Panc1 (cell line): ENCODE results near the gene CYBA. TPM values are rescaled to one million over a fixed set of nuclear protein-coding genes. Genes with fewer than 3 reads are reported as not detected.

Experiments used
- ATAC-seq: fragments of 200-7000 bp; cut with Tn5 transposase; 2 replicates; pipeline ENCODE4 v1.9.1; 2020; ENCODE audit warnings: mild to moderate bottlenecking, moderate library complexity
- BruUV-seq: library from RNA; stranded (reverse); fragments of 400-500 nt; replicated peaks from 2 replicates; lab custom pipeline; 2021; lab: Mats Ljungman, UMichigan
- CTCF ChIA-PET: fragments of 300-600 bp; sonication (Branson Sonifier 250); formaldehyde crosslinking; loops from one replicate; lab custom pipeline; 2022; ENCODE audit warnings: antibody characterized with exemption; lab: Charles Lee
- POLR2A ChIA-PET: fragments of 300-600 bp; sonication (Branson Sonifier 250); formaldehyde crosslinking; loops from one replicate; lab custom pipeline; 2022; ENCODE audit warnings: antibody characterized with exemption; lab: Charles Lee
- DNase-seq: peaks from one replicate; pipeline ENCODE4 v3.0.0-alpha.2; 2010; ENCODE audit warnings: low read depth, low spot score
- H3K27ac ChIP-seq: 2 replicates; pipeline ENCODE4 v1.5.1; 2011; ENCODE audit warnings: mild to moderate bottlenecking, low read length, inconsistent platforms
- H3K27me3 ChIP-seq: fragments of 200-500 bp; sonication (Bioruptor generic); 2 replicates; pipeline ENCODE4 v1.6.0; 2014; ENCODE audit warnings: low read length, inconsistent platforms; ENCODE audit not compliant: control insufficient read depth, insufficient read depth
- H3K36me3 ChIP-seq: fragments of 200-500 bp; sonication (Bioruptor generic); 2 replicates; pipeline ENCODE4 v1.5.1; 2014; ENCODE audit warnings: inconsistent platforms, mild to moderate bottlenecking, low read length, moderate library complexity; ENCODE audit not compliant: control insufficient read depth, insufficient read depth
- H3K4me1 ChIP-seq: 2 replicates; pipeline ENCODE4 v1.5.1; 2011; ENCODE audit warnings: inconsistent platforms, mild to moderate bottlenecking, low read length, moderate library complexity; ENCODE audit not compliant: control insufficient read depth, insufficient read depth
- H3K4me3 ChIP-seq, 2 experiments: 2 replicates each; pipeline ENCODE4 v1.5.1; 2011 to 2012; ENCODE audit warnings: low read depth in 2 of 2, low read length in 2 of 2, mild to moderate bottlenecking in 2 of 2, inconsistent platforms in 1 of 2, moderate library complexity in 1 of 2
- H3K9me3 ChIP-seq: fragments of 200-500 bp; sonication (Bioruptor generic); 2 replicates; pipeline ENCODE4 v1.5.1; 2014; ENCODE audit warnings: low read depth, mild to moderate bottlenecking, inconsistent platforms, low read length, moderate library complexity; ENCODE audit not compliant: control insufficient read depth, insufficient read depth
- POLR2AphosphoS5 ChIP-seq: IDR thresholded peaks from 2 replicates; pipeline ENCODE4 v1.6.1; 2012; ENCODE audit warnings: mild to moderate bottlenecking, low read depth, low read length, moderate library complexity
- SIN3A ChIP-seq: IDR thresholded peaks from 2 replicates; pipeline ENCODE4 v1.6.1; 2012; ENCODE audit warnings: low read depth, mild to moderate bottlenecking, low read length, moderate library complexity, borderline replicate concordance; ENCODE audit not compliant: insufficient read depth
- TCF7L2 ChIP-seq: IDR thresholded peaks from 2 replicates; pipeline ENCODE4 v1.6.1; 2011; ENCODE audit warnings: mild to moderate bottlenecking, low read depth, low read length, inconsistent platforms
- in situ Hi-C: cut with HindIII; loops from 2 replicates; pipeline ENCODE4 v1.10.0; 2016; ENCODE audit warnings: low sequenced_read_pairs, low pct_unique_long_range_greater_than_20kb
- intact Hi-C: fragments of 100-400 bp; cut with micrococcal nuclease; formaldehyde crosslinking; loops from one replicate; pipeline ENCODE4 v1.10.0; 2022; ENCODE audit not compliant: unreplicated experiment
- total RNA-seq: library from RNA; stranded (reverse); gene quantifications from one replicate; pipeline ENCODE4 v1.2.1, GENCODE V29; 2021; ENCODE audit not compliant: unreplicated experiment
- TF ChIP-seq, protein P1 (sequence below), 2 experiments: IDR thresholded peaks; 2 replicates each; pipeline ENCODE4 v1.6.1; 2011 to 2012; ENCODE audit warnings: low read depth in 2 of 2, control low read depth in 1 of 2, low read length in 1 of 2, mild to moderate bottlenecking in 1 of 2, moderate library complexity in 1 of 2; ENCODE audit not compliant: insufficient read depth in 1 of 2
- TF ChIP-seq, protein P2 (sequence below): fragments of 450-650 bp; IDR thresholded peaks from 2 replicates; pipeline ENCODE4 v1.5.1; 2017; ENCODE audit warnings: mild to moderate bottlenecking

CYBA gene
- total RNA-seq, 1 experiment from 2014 or later = 233 TPM

DNA sequence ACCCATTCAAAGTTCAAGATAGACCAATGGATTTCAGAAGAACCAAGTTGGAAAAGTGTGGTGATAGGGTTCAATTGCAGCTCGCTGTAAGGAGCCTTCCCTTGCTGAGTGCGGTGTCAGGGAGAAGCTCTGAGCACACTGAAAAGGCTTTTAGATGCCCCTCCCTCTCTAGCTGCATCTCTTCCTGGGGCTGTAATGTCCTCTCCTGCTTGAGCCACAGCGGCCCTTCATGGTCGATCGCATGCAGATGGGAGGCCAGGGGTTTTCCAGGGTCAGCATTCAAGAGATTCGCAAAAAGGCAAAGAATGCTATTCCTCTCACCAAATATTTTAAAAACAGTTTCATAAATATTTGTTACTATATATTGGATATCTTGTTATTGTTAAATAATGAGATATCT is 56.9 kb downstream of the CYBA start:
- H3K27me3 ChIP-seq = no peaks in the 10 kb centered on the region
- ChIA-PET POLR2A (interaction anchor here (0.5 kb wide), 1 partner anchor 10 kb away, joined by 7 read pairs; no protein-coding TSS in a partner anchor), CTCF (no interaction called here)
- no peaks in the 10 kb centered on the region for H3K9me3 ChIP-seq
- in situ Hi-C loops (no loop called here), intact Hi-C loops (no loop called here)
- ATAC-seq = no peak
- H3K36me3 ChIP-seq = peaks cover 2% of the 10 kb centered on the region; the same call in 1 of the 2 replicates
- no peaks in the 10 kb centered on the region for H3K4me1 ChIP-seq
- DNase-seq = no peak
- no peak overlapping the region for H3K4me3 ChIP-seq
- TF ChIP-seq, protein P1, sequence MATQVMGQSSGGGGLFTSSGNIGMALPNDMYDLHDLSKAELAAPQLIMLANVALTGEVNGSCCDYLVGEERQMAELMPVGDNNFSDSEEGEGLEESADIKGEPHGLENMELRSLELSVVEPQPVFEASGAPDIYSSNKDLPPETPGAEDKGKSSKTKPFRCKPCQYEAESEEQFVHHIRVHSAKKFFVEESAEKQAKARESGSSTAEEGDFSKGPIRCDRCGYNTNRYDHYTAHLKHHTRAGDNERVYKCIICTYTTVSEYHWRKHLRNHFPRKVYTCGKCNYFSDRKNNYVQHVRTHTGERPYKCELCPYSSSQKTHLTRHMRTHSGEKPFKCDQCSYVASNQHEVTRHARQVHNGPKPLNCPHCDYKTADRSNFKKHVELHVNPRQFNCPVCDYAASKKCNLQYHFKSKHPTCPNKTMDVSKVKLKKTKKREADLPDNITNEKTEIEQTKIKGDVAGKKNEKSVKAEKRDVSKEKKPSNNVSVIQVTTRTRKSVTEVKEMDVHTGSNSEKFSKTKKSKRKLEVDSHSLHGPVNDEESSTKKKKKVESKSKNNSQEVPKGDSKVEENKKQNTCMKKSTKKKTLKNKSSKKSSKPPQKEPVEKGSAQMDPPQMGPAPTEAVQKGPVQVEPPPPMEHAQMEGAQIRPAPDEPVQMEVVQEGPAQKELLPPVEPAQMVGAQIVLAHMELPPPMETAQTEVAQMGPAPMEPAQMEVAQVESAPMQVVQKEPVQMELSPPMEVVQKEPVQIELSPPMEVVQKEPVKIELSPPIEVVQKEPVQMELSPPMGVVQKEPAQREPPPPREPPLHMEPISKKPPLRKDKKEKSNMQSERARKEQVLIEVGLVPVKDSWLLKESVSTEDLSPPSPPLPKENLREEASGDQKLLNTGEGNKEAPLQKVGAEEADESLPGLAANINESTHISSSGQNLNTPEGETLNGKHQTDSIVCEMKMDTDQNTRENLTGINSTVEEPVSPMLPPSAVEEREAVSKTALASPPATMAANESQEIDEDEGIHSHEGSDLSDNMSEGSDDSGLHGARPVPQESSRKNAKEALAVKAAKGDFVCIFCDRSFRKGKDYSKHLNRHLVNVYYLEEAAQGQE (IDR thresholded peaks at IDR 0.05; ENCODE audit: insufficient read depth in 1 of 2, low read depth in 2 of 2, low read length in 1 of 2) = no peak
- TF ChIP-seq TCF7L2 (no peak), SIN3A (no peak), POLR2AphosphoS5 (no peak)
- TF ChIP-seq, protein P2, sequence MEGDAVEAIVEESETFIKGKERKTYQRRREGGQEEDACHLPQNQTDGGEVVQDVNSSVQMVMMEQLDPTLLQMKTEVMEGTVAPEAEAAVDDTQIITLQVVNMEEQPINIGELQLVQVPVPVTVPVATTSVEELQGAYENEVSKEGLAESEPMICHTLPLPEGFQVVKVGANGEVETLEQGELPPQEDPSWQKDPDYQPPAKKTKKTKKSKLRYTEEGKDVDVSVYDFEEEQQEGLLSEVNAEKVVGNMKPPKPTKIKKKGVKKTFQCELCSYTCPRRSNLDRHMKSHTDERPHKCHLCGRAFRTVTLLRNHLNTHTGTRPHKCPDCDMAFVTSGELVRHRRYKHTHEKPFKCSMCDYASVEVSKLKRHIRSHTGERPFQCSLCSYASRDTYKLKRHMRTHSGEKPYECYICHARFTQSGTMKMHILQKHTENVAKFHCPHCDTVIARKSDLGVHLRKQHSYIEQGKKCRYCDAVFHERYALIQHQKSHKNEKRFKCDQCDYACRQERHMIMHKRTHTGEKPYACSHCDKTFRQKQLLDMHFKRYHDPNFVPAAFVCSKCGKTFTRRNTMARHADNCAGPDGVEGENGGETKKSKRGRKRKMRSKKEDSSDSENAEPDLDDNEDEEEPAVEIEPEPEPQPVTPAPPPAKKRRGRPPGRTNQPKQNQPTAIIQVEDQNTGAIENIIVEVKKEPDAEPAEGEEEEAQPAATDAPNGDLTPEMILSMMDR = no peak
- BruUV-seq = no TSS peak
- H3K27ac ChIP-seq = no peak overlapping the region

DNA sequence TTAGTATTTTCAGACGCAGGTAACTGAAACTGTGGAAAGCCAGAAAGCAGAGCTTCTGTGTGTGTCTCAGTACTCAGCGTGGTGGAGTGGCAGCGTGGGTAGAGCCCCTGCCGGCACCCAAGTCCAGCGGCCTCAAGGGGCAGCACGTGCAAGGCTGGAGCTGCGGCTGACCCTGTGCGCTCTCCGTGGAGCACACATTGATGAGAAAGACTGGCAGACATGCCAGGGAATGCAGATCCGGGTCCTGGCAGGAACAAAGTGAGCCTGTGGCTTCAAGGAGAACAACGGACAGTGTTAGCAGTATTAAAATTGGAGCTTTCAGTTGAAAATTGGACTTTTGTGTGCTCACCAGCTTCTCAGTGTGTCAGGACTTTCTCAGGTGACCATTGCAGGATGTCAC is 57.4 kb downstream of the CYBA start:
- H3K36me3 ChIP-seq = peaks cover 2% of the 10 kb centered on the region; the same call in 1 of the 2 replicates
- no peak overlapping the region for H3K27ac ChIP-seq
- ATAC-seq (no peak; the same call in 1 of the 2 replicates), DNase-seq (no peak)
- ChIA-PET CTCF (no interaction called here), POLR2A (interaction anchor here (0.5 kb wide), 1 partner anchor 10 kb away, joined by 7 read pairs; no protein-coding TSS in a partner anchor)
- no peaks in the 10 kb centered on the region for H3K9me3 ChIP-seq
- BruUV-seq = no TSS peak
- no peaks in the 10 kb centered on the region for H3K4me1 ChIP-seq
- H3K4me3 ChIP-seq = no peak overlapping the region
- H3K27me3 ChIP-seq = no peaks in the 10 kb centered on the region
- intact Hi-C loops (no loop called here), in situ Hi-C loops (no loop called here)
- TF ChIP-seq POLR2AphosphoS5 = no peak
- no peak for TF ChIP-seq TCF7L2
- no peak for TF ChIP-seq SIN3A
- TF ChIP-seq, protein P2 = no peak
- TF ChIP-seq, protein P1 (IDR thresholded peaks at IDR 0.05; ENCODE audit: insufficient read depth in 1 of 2, low read depth in 2 of 2, low read length in 1 of 2) = no peak
